GM21528 (cell line): Measurements from ENCODE around the gene MAST4.

Source experiments
- ATAC-seq: cut with Tn5 transposase; IDR thresholded peaks from one replicate; pipeline ENCODE4 v1.9.1; 2021; ENCODE audit warnings: mild to moderate bottlenecking, moderate library complexity; ENCODE audit not compliant: unreplicated experiment, low FRiP score

Gene MAST4

DNA sequence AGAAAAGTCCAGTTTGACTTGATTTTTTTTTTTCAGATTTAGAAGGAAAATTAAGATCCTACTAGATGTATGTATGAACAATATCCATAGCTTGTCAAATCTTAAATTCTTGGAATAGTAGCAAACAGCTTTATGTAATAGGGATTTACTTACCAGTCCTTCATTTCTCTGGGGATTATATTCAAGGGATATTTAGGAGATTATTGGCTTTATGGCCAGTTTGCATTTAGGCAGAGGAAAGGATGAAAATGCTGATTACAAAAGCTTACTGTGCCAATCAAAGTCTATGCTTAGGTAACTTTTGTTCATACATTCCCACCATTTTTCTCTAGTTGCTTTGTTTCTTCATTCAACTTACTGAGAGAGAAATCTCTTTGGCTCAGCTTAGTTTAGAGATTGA lies 47.9 kb downstream of the MAST4 start:
- ATAC-seq = no peak

DNA sequence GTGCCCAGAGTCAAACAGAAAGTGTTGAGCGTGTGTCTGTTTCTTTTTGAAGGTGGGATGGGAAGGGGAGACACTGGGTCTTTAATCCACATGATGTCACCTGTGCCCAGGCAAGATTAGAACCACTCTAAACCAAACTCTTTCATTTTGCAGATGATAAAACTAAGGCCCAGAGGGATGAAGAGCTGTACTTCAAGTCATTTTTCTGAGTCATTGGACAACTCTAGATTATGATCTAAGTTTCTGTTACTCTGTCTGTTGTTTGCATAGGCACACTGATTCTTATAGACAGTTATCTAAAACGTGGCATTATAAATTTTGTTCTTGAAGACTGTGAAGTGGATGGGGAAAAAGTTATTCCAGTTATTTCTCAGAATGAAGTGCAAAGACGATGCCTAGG lies 48.8 kb downstream of the MAST4 start:
- no peak for ATAC-seq

DNA sequence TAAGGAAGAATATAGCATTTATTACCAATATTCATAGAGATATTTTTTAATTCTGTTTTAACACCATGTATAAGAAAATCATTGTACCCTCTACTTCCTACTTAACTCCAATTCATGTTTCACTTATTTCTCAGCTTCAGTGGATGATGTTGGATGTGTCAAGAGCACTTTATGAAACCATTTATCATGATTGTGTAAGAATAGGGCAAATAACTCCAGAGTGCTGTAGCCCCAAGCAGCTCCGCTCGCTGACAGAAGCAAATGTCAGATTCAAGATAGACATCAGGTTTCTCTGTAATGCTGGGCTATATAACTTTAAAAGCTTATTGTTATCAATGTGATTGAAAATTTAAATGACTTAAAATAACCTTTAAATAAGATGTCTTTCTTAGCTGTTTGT lies 50.4 kb downstream of the MAST4 start:
- no peak for ATAC-seq

GRCh38 chr5:66647146-66647856 lies 51.1 kb downstream of the MAST4 start:
- no peak for ATAC-seq

DNA sequence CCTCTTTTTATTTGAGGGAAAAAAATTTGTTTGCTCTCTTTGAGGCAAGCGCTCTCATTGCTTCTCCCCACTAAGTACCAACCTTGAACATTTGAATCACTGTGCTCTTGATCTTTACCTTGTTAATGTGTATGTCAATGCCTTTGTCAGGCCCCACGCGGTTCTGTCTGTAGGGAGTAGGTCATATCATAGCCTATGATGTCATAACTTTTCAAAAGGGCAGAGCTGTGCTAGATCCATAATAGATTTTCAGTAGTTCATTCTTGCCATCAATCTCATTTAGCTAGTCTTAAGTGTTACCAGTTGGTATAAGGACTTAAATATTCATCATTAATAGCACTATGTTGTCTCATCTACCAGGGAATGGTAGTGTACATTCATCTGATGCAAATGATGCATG lies 56.6 kb downstream of the MAST4 start:
- ATAC-seq = no peak

- no peak for ATAC-seq
Measured at GRCh38 chr5:66653325-66653724, 57.1 kb downstream of the MAST4 start.

DNA sequence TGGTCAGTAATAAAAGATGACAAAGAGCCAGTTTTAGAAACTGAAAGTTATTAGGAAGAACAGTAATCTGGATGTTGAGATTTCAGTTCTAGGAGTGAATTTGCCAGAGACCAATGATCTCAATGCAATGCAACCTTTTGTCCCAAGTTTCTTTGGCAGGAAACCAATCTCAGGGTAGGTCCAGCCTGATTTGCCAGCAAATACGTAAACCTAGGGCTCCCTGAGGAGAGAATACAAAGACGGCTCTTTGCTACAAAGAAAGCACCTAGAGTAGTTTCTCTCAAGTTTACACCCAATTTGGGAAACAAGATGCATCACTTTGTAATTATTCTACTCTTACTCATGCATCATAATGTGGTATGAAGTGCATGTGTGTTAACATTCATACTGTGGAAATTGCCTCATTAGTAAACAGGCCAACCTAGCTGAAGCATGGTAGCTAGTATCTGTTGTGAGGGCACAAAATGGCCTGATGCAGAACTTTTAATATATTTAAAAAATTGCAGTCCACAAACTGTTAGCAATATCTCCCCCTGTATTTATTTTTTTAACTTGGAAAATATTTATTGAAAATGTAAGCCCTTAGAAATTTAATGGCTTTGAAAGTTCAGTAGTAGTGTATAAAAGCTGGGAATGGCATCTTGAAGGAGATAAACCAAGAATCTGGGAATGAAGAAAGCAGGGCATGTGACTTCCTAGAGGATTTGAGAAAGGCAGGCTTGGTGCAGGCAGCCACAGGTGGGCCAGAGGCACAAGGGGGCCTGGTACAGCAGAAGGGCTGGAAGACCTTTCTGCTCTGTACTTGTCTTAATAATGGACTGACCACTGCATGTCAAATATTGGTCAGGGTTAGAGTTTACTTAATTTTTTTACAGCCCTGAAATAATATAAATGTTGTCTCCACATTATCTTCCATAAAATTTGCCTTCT lies 59.5 kb downstream of the MAST4 start:
- ATAC-seq = no peak

DNA sequence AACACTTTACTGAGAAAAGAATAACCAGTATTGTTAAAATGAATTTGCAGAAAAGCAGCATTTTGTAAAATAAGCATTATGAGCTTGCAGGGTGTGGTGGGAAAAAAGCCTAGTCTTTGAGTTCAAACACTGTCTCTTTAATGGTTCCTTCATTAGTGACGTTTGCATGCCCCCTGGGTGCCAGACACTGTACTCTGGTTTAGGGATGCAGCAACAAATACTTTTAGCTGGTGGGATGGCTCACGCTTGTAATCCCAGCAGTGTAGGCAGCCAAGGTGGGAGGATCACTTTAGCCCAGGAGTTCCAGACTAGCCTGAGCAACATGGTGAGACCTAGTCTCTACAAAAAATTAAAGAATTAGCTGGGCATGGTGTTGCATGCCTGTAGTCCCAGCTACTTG lies 62.3 kb downstream of the MAST4 start:
- no peak for ATAC-seq

DNA sequence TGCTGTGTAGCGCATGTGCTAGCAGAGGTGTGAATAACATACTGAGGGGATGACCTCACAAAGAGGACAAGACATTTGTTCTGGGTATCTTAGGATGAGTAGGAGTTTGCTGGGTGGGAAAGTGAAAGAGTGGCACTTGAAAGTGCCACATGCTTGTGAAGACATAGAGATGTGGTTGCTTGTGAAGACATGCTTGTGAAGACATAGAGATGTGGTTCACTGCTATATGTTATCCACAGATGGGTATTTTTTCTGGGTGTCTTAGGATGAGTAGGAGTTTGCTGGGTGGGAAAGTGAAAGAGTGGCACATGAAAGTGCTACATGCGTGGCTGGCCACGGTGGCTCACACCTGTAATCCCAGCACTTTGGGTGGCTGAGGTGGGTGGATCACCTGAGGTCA lies 63.6 kb downstream of the MAST4 start:
- ATAC-seq = no peak

DNA sequence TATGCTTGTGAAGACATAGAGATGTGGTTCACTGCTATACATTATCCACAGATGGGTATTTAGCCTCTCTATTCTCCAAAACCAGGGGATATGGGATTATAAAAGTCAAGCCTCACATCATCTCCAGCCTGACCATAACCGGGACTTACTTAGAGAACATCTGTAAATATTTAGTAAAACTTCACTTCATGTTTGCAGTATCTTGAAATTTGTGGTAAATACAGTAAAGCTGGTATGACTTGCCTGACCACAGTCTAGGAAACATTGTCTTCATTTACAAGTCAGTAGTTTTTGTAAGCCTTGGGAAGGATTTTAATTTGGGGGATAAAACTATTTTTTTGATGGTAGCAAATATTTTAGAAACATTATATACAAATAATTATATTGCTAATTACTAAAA lies 64.2 kb downstream of the MAST4 start:
- ATAC-seq = no peak

DNA sequence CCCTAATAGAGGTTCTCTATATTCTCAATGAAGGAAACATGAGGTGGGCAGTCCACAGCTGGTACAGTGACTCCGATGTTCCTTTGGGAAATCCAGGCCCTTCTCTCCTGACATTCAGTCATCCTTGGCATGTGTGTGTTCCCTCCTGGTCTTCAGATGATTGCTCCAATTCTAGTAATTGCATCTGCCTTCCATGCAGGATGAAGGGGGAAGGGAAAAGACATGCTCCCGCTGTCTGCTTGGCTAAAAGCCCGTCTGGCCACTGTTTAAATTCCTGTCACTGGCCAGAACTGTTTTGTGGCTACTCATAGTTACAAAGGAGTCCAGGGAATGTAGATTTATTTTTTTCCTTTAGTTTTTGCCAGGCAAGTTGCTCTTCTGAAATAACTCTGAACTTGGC lies 65.0 kb downstream of the MAST4 start:
- ATAC-seq = no peak

DNA sequence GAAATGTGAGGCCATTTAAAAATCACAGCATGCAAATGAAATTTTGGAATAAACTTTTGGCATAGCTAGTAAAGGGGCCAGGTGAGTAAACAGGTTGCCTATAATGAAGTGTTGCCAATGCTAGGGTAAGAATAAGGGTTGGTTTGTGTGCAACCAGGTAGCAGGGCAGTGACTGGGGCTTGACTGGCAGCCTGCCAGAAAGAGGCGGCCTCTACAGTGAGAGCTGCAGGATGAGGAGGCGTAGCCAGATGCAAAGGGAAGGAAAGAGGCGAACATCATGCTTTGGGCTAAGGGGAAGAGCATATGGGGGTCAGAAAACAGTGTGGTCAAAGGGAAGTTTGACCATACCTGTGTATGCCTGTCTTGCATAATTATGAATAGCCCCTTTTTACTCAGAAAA lies 70.6 kb downstream of the MAST4 start:
- ATAC-seq = no peak

GRCh38 chr5:66669086-66669861 lies 73.1 kb downstream of the MAST4 start:
- no peak for ATAC-seq

- ATAC-seq = no peak
Measured at GRCh38 chr5:66669862-66670195, 73.6 kb downstream of the MAST4 start.

GRCh38 chr5:66671305-66671704 lies 75.1 kb downstream of the MAST4 start:
- ATAC-seq = no peak

DNA sequence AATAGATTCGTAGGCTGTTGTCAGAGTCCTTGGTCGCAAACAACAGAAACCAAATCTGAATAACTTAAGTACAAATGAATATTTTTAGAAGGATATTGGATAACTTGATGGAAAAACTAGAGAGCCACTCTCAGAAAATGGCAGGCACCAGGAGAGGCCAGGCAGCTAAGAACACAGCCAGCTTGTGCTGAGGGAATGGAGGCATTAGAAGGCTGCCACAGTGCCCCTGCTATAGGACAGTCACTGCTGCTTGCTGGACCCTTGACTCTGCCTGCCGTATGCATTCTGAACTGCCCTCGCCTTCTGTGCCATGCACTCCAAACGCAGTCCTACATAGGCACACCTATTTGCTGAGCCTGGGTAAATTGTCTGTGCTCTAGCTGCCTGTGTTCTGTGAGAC lies 78.6 kb downstream of the MAST4 start:
- ATAC-seq = no peak

DNA sequence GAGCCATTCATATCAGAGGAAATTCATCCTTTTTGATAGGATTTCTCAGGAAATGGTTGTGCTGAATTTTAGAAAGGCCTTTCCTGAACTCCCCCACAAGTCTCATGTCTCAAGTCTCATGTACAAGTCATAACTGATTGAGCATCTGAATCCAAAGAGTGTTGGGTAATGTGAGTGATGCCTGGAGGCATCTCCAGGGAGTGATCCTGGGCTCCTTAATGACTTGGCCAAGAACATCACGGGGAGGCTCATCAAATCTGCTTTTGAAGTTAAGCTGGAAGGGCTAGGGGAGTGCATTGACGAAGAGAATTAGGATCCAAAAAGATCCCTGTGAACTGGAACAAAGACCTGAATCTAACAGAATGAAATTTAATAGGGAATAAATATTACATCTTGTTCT lies 79.2 kb downstream of the MAST4 start:
- ATAC-seq = no peak

- ATAC-seq = no peak
Measured at GRCh38 chr5:66680221-66680620, 84.0 kb downstream of the MAST4 start.

- no peak for ATAC-seq
Measured at GRCh38 chr5:66680804-66681203, 84.6 kb downstream of the MAST4 start.

GRCh38 chr5:66684663-66685062 lies 88.5 kb downstream of the MAST4 start:
- no peak for ATAC-seq

GRCh38 chr5:66689522-66690220 lies 93.5 kb downstream of the MAST4 start:
- ATAC-seq = no peak
